Left cardiac atrium (tissue), 4 donors: ENCODE measurements around the gene SYNE3. TPM values are rescaled to one million over a fixed set of nuclear protein-coding genes. Genes with fewer than 3 reads are reported as not detected.

ENCODE experiments used
- ATAC-seq, 2 donors: fragments of 200-7000 bp; cut with Tn5 transposase; one replicate each; pipeline ENCODE4 v1.9.1; 2020; ENCODE audit warnings: mild to moderate bottlenecking in 2 of 2, moderate library complexity in 2 of 2
- DNase-seq: peaks from one replicate; pipeline ENCODE4 v3.0.0-alpha.2; 2020
- intact Hi-C, 2 donors: fragments of 100-400 bp; cut with DNase I; formaldehyde crosslinking; loops; one replicate each; pipeline versions ENCODE4 v1.14.1 to v1.15.1; 2022 to 2023
- total RNA-seq, 2 donors: library from RNA; stranded (reverse); fragmentation: NEBNext Ultra II Directional; extraction: Animal tissue kit (Norgen Biotek cat#: 25700); gene quantifications; one replicate each; pipeline ENCODE4 v1.2.1, GENCODE V29; 2021
- donor health status: DM: no; HTN: yes; CAD: no.
- donor health status: DM: no; HTN: yes; CAD: no; lungs with severe emphysema.
- donor health status: DM: yes; HTN: yes; CAD: no.
- donor health status: Dilated cardiomyopathy.

SYNE3 gene
- total RNA-seq, 2 donors from 2014 or later = 24.6 to 34.3 TPM

DNA sequence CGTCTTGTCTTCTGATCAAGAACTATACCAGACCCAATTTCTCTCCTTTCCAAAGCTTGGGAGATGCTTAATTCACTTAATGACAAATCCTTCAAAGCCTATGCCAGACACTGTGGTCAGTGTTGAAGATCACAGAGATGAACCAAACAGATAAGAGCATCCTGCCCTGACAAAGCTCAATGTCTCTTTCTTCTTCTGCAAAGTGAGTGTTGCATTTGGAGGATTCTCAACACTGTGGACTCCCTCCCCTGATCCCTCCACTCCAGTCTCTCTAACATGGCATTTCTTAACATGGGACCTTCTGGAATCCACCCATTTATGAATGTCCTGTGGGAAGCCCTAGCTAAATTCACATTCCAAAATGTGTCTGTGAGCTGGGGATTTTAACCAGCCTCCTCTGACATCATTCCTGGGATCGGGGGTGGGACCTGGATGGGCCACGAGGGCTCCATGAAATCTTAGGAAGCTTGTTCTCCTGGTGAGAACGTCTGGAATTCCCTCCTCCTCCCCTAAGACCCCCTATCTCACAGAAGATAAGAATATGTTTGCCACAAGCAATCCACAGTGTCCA, 20.3 kb downstream of the SYNE3 start:
- peak; percentile 6 to 13 for ATAC-seq
- intact Hi-C loops = no loop called here
- DNase-seq = no peak

DNA sequence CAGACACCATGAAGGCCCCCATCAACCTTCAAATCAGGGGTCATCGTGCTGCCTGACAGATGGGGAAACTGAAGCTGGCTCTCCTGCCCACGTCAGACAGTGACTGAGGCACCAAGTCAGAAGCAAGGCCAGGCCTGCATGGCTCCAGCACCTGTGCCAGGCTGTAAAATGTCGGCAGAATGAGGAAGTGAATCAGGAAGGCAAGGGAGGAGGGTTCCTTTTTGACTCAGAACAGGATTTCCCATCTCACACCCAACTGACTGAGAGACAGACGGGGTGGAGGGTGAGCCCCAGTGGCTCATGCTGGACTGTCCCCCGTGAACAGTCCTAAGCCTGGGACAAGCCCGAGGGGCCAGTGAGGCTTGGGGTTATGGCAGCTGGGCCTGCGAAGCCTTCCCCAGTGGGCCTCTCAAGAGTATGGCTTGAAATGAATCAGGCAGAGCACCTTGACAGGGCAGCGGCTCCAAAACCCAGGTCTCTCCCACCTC, 20.9 kb downstream of the SYNE3 start:
- ATAC-seq (peak in 1 of 2 donors; percentile 26), DNase-seq (no peak)
- intact Hi-C loops = no loop called here

GRCh38 chr14:95495076-95495475, 21.4 kb downstream of the SYNE3 start:
- DNase-seq (no peak), ATAC-seq (no peak)
- intact Hi-C loops = no loop called here

GRCh38 chr14:95494456-95494855, 22.0 kb downstream of the SYNE3 start:
- intact Hi-C loops = no loop called here
- ATAC-seq = no peak
- DNase-seq = no peak

- DNase-seq (no peak), ATAC-seq (no peak)
- intact Hi-C loops = no loop called here
These were observed 22.5 kb downstream of the SYNE3 start for GRCh38 chr14:95493976-95494375.

DNA sequence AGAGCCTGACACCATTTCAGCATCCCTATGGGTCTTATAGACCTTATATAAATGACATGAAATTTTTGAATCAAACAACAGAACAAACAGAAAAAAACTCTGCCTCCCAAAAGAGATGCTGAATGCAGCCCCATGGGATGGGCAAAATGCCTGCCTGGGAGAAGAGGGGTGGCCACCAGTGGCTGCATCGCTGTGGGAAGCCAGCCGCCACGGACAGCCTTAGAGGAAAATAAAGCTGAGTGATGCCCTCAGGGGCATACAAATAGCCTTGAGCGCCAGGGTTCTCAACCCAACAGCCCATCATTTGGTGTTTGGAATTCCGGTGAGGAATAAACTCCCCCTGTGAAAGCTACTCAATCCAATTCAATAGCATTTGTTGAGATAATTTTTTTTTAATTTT, 22.9 kb downstream of the SYNE3 start:
- no peak for DNase-seq
- no peak for ATAC-seq
- intact Hi-C loops = no loop called here

GRCh38 chr14:95491936-95492608, 24.4 kb downstream of the SYNE3 start:
- DNase-seq (no peak), ATAC-seq (no peak)
- intact Hi-C loops = no loop called here

- intact Hi-C loops = no loop called here
- peak; percentile 74 for DNase-seq
- ATAC-seq = peak; percentile 27 to 73
These were observed 25.6 kb downstream of the SYNE3 start for GRCh38 chr14:95490727-95491451.

- no peak for DNase-seq
- intact Hi-C loops = no loop called here
- no peak for ATAC-seq
These were observed 26.3 kb downstream of the SYNE3 start for GRCh38 chr14:95490138-95490509.

DNA sequence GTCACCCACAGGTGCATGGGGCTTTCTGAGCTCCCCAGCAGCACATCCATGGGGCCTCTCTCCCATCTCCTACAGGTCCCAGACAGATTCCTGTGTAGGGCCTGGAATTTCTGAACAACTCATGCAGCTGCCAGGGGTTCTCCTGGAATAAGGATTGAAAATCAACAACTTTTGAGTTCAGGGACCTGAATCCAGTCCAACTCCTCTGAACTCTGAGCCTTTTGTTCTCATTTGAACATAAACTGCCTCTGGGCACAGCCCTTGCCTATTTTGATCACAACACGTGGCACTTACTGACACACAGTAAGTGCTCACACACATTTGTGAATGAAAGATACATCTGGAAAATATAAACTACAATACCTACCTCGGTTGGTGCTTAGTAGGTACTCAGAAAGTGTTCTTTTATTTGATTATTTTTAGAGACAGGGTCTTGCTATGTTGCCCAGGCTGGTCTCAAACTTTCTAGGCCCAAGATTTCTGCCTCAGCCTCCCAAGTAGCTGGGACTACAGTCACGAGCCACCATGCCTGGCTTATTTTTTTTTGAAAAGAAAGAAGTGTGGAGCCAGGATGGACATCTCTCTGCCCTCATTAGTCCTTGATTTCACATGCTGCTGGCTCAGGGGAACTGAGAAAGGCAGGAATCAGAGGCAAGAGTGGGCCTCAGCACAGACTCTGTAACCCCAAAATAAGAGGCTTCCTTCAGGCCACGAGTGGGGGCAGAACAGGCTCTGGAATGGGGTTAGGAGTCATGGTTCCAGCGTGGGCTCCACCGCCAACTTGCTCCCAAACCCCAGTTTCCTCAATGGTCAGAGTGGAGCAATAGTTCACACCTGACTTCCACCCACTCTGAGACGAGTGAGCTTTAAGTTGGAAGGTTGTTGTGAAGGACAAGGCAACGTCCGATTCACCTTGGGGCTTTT, 27.0 kb downstream of the SYNE3 start:
- intact Hi-C loops = no loop called here
- peak in 1 of 2 donors; percentile 44 for ATAC-seq
- no peak for DNase-seq

DNA sequence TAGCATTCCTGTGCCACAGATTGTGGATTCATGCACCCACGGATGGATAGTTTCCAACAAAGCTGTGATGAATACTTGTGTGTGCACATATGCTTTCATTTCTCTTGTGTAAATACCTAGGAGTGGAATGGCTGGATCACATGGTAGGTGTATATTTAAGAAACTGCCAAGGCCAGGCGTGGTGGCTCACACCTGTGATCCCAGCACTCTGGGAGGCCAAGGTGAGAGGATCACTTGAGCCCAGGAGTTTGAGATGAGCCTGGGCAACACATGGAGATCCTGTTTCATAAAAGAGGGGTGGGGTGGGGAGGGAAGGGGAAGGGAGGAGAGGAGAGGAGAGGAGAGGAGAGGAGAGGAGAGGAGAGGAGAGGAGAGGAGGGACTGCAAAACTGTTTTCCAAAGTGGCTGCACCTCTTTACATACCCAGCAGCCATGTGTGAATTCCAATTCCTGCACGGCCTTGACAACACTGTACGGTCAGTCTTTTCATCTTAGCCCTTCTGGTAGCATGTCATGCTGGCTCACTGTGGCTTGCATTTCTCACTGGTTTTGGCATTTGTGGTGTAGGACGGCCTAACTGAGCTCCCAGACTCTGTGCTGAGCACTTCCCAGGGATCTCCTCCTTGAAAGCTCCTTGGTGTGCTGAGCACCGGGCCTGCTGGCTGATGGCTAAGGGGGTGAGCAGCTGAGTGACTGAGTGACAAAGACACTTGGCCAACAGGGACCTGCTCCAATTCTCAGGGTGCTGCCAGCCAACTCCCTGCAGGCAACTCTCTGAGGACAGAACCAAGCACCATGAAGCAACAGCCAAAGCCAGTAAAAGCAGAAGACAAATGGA, 27.9 kb downstream of the SYNE3 start:
- intact Hi-C loops = no loop called here

DNA sequence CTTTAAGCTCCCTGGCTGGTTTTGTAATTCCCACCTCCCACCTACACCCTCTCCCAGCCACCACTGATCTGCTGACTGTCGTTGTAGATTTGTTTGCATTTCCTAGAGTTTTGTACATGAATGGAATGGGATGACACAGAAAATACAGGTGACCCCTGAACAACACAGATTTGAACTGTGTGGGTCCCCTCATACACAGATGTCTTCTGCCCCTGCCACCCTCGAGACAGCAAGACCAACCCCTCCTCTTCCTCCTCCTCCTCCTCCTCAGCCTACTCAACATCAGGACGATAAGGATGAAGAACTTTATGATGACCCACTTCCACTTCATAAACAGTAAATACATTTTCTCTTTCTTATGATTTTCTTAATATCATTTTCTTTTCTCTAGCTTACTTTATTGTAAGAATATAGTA, 28.8 kb downstream of the SYNE3 start:
- DNase-seq = no peak
- intact Hi-C loops = no loop called here
- ATAC-seq = no peak

More for the DNA sequence above, 27.9 kb downstream of the SYNE3 start:
- DNase-seq (no peak), ATAC-seq (peak; percentile 43 to 75)

- intact Hi-C loops = no loop called here
- ATAC-seq (no peak), DNase-seq (no peak)
These were observed 29.4 kb downstream of the SYNE3 start for GRCh38 chr14:95486875-95487668.

- ATAC-seq (no peak), DNase-seq (no peak)
- intact Hi-C loops = no loop called here
These were observed 31.1 kb downstream of the SYNE3 start for GRCh38 chr14:95485222-95485819.

GRCh38 chr14:95484296-95484695, 32.2 kb downstream of the SYNE3 start:
- no peak for ATAC-seq
- intact Hi-C loops = loop anchor here in 1 of 2 donors (5.0 kb wide), 1 partner anchor 33 kb away; the partner anchor contains the start of gene SYNE3
- DNase-seq = no peak

- intact Hi-C loops = loop anchor here in 1 of 2 donors (5.0 kb wide), 1 partner anchor 34 kb away; the partner anchor contains the start of gene SYNE3
- DNase-seq (peak; percentile 89), ATAC-seq (peak; percentile 87 to 94)
These were observed 32.9 kb downstream of the SYNE3 start for GRCh38 chr14:95483309-95484165.
